WTC11 (cell line): ENCODE data around the gene PREP.

Experiments used
- KAT7 ChIP-seq: sonication (generic); formaldehyde crosslinking; IDR thresholded peaks from 2 replicates; pipeline ENCODE4 v1.8.1; 2023; ENCODE audit warnings: missing genetic modification reagents, mild to moderate bottlenecking, borderline replicate concordance
- TF ChIP-seq, protein P1 (sequence below): sonication (generic); formaldehyde crosslinking; IDR thresholded peaks from 2 replicates; pipeline ENCODE4 v1.8.1; 2022; ENCODE audit warnings: mild to moderate bottlenecking, missing genetic modification reagents, moderate library complexity, borderline replicate concordance
- TF ChIP-seq, protein P2 (sequence below): sonication (generic); formaldehyde crosslinking; IDR thresholded peaks from 2 replicates; pipeline ENCODE4 v1.8.0; 2022; ENCODE audit warnings: mild to moderate bottlenecking, missing genetic modification reagents

DNA sequence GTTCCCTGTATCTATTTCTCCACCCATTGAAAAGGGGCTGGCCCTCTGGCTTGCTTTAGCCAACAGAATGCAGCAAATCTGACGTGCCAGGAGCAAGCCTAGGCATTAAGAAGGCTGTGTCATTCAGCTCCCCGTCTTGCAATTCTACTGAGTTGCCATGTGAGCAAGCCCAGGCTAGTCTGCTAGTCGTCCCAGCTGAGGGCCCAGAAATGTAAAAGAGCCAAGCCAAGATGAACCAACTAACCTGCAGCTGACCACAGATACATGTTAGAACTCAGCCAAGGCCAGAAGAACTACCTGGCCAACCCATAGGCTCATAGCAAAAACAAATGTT is 30.1 kb downstream of the PREP start:
- TF ChIP-seq, protein P1, sequence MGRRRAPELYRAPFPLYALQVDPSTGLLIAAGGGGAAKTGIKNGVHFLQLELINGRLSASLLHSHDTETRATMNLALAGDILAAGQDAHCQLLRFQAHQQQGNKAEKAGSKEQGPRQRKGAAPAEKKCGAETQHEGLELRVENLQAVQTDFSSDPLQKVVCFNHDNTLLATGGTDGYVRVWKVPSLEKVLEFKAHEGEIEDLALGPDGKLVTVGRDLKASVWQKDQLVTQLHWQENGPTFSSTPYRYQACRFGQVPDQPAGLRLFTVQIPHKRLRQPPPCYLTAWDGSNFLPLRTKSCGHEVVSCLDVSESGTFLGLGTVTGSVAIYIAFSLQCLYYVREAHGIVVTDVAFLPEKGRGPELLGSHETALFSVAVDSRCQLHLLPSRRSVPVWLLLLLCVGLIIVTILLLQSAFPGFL (CRISPR knock-in tag), result no peak
- TF ChIP-seq, protein P2, sequence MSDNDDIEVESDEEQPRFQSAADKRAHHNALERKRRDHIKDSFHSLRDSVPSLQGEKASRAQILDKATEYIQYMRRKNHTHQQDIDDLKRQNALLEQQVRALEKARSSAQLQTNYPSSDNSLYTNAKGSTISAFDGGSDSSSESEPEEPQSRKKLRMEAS (CRISPR knock-in tag), result no peak
- TF ChIP-seq KAT7, result no peak
